Mesothelial cell of epicardium (in vitro differentiated cells): ENCODE measurements around the gene TTN. TPM values are rescaled to one million over a fixed set of nuclear protein-coding genes. Genes with fewer than 3 reads are reported as not detected.

ENCODE experiments used
- DNase-seq, 2 experiments: peaks; one replicate each; pipeline ENCODE4 v3.0.0; 2021; ENCODE audit warnings: low spot score in 2 of 2; ENCODE audit not compliant: unreplicated experiment in 2 of 2
- H3K27ac Mint-ChIP-seq: 2 replicates; pipeline ENCODE4 v1.8.0; 2021; ENCODE audit warnings: mixed read lengths
- H3K27me3 Mint-ChIP-seq: 2 replicates; pipeline ENCODE4 v1.8.0; 2021; ENCODE audit warnings: low read depth, mixed read lengths
- H3K36me3 Mint-ChIP-seq: 2 replicates; pipeline ENCODE4 v1.8.0; 2021; ENCODE audit warnings: mixed read lengths
- H3K4me1 Mint-ChIP-seq: 2 replicates; pipeline ENCODE4 v1.8.0; 2021; ENCODE audit warnings: mixed read lengths
- H3K4me3 Mint-ChIP-seq: 2 replicates; pipeline ENCODE4 v1.8.0; 2021; ENCODE audit warnings: mild to moderate bottlenecking, moderate library complexity, mixed read lengths
- H3K9me3 Mint-ChIP-seq: 2 replicates; pipeline ENCODE4 v1.8.0; 2021; ENCODE audit warnings: mixed read lengths
- total RNA-seq: library from RNA; stranded (reverse); gene quantifications from 3 replicates; pipeline ENCODE4 v1.2.1, GENCODE V29; 2021
- TF ChIP-seq, protein P1 (sequence below): fragments of 200-600 bp; sonication (generic); IDR thresholded peaks from one replicate; pipeline ENCODE4 v1.5.0; 2021; ENCODE audit warnings: antibody characterized with exemption; ENCODE audit not compliant: unreplicated experiment

Gene TTN
- total RNA-seq, 1 donor from 2014 or later = 1.2 TPM

GRCh38 chr2:178764097-178764496 lies 43.1 kb downstream of the TTN start:
- TF ChIP-seq, protein P1, sequence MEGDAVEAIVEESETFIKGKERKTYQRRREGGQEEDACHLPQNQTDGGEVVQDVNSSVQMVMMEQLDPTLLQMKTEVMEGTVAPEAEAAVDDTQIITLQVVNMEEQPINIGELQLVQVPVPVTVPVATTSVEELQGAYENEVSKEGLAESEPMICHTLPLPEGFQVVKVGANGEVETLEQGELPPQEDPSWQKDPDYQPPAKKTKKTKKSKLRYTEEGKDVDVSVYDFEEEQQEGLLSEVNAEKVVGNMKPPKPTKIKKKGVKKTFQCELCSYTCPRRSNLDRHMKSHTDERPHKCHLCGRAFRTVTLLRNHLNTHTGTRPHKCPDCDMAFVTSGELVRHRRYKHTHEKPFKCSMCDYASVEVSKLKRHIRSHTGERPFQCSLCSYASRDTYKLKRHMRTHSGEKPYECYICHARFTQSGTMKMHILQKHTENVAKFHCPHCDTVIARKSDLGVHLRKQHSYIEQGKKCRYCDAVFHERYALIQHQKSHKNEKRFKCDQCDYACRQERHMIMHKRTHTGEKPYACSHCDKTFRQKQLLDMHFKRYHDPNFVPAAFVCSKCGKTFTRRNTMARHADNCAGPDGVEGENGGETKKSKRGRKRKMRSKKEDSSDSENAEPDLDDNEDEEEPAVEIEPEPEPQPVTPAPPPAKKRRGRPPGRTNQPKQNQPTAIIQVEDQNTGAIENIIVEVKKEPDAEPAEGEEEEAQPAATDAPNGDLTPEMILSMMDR = no peak
- Mint-ChIP-seq H3K4me1 (peaks cover 8% of the 10 kb centered on the region), H3K4me3 (no peak overlapping the region), H3K9me3 (no peaks in the 10 kb centered on the region), H3K27ac (no peak overlapping the region), H3K27me3 (peaks cover 16% of the 10 kb centered on the region), H3K36me3 (no peaks in the 10 kb centered on the region)
- no peak for DNase-seq

DNA sequence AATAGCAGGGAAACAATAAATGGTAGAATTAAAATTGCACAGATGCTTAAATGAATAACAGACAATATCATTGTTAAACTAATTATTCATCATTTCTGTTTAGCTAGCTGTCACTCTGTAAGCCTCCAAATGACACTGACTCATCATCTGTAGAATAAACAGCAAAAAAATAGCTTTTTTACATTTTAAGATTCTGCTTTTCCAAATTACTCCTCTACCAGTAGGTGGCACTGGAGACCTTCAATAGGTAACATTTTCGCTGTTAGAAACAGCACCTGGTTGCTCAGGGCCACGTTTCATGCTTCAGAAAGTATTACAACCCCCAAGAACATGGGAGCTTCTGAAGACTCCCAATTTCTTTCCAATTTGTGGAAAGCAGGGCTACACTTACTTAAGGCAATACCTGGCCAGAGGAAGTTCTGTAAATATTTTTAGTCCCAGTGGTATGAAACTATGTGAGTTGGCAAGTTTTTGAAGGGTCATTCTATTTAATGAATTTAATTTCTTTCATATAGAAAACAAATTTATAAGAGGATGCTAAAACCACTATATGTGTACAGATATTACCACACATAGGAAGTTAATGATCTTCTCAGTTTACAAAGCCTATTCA lies 45.4 kb downstream of the TTN start:
- no peaks in the 10 kb centered on the region for H3K9me3 Mint-ChIP-seq
- DNase-seq = no peak
- TF ChIP-seq, protein P1 = peak; percentile 75
- H3K4me3 Mint-ChIP-seq = no peak overlapping the region
- peaks cover 8% of the 10 kb centered on the region for H3K4me1 Mint-ChIP-seq
- peaks cover 8% of the 10 kb centered on the region for H3K27me3 Mint-ChIP-seq
- H3K27ac Mint-ChIP-seq = no peak overlapping the region
- no peaks in the 10 kb centered on the region for H3K36me3 Mint-ChIP-seq

- no peaks in the 10 kb centered on the region for H3K36me3 Mint-ChIP-seq
Observed at GRCh38 chr2:178756843-178757242, 50.4 kb downstream of the TTN start.

GRCh38 chr2:178756343-178756742 lies 50.9 kb downstream of the TTN start:
- TF ChIP-seq, protein P1 = no peak
- no peaks in the 10 kb centered on the region for H3K4me1 Mint-ChIP-seq
- H3K9me3 Mint-ChIP-seq = no peaks in the 10 kb centered on the region
- H3K27me3 Mint-ChIP-seq = peaks cover 3% of the 10 kb centered on the region
- H3K4me3 Mint-ChIP-seq = no peak overlapping the region
- no peaks in the 10 kb centered on the region for H3K36me3 Mint-ChIP-seq
- no peak for DNase-seq
- no peak overlapping the region for H3K27ac Mint-ChIP-seq

More at GRCh38 chr2:178756843-178757242, 50.4 kb downstream of the TTN start:
- H3K27me3 Mint-ChIP-seq = peaks cover under 1% of the 10 kb centered on the region
- H3K27ac Mint-ChIP-seq = no peak overlapping the region
- no peaks in the 10 kb centered on the region for H3K4me1 Mint-ChIP-seq
- no peak overlapping the region for H3K4me3 Mint-ChIP-seq
- H3K9me3 Mint-ChIP-seq = no peaks in the 10 kb centered on the region
- TF ChIP-seq, protein P1 = no peak
- no peak for DNase-seq

- TF ChIP-seq, protein P1 = no peak
- no peak overlapping the region for H3K4me3 Mint-ChIP-seq
- no peaks in the 10 kb centered on the region for H3K36me3 Mint-ChIP-seq
- no peaks in the 10 kb centered on the region for H3K4me1 Mint-ChIP-seq
- peaks cover 3% of the 10 kb centered on the region for H3K9me3 Mint-ChIP-seq
- H3K27ac Mint-ChIP-seq = no peak overlapping the region
- peaks cover 52% of the 10 kb centered on the region for H3K27me3 Mint-ChIP-seq
- no peak for DNase-seq
Observed at GRCh38 chr2:178747767-178748166, 59.5 kb downstream of the TTN start.
